Measurements from ENCODE around the gene CLSTN2. TPM values are rescaled to one million over a fixed set of nuclear protein-coding genes. Genes with fewer than 3 reads are reported as not detected.

Gene CLSTN2
- total and polyA plus RNA-seq, 2 of the 8 experiments (the other 6 are each of a cell fraction or from before 2014, with no cell fraction given): 0.39 to 0.52 TPM

DNA sequence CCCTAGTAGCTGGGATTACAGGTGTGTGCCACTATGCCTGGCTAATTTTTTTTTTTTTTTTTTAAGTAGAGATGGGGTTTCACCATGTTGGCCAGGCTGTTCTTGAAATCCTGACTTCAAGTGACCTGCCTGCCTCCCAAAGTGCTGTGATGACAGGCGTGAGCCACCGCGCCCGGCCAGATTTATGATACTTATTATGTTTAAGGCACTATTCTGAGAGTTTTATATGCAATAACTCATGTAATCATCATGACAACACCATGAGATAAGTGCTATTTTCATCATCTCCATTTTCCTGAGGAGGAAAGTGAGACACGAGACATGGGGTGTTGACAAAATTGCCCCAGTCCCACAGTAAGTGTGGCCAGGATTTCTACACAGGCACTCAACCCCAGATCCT is 376.4 kb downstream of the CLSTN2 start:
- DNase-seq (ENCODE audit: low read depth in 1 of 2, low spot score in 2 of 2) (no peak), FAIRE-seq (no peak)
- Histone ChIP-seq H4K8ac (ENCODE audit: extremely low read depth, insufficient read depth, low read length) (no peak overlapping the region), H2AFZ (ENCODE audit: low read length) (no peak overlapping the region), H3K27me3 (replicated peaks in 1 of 4; ENCODE audit: control insufficient read depth in 3 of 4, extremely low read depth in 1 of 4, insufficient read depth in 3 of 4, low read length in 3 of 4) (no peaks in the 10 kb centered on the region), H4K5ac (ENCODE audit: insufficient read length, low read depth, low read length) (no peak overlapping the region), H2BK120ac (replicated peaks; ENCODE audit: low read depth, low read length) (no peak overlapping the region), H3K14ac (ENCODE audit: insufficient read length) (no peak overlapping the region), H2BK12ac (ENCODE audit: low read depth, low read length) (no peak overlapping the region), H3K79me1 (ENCODE audit: low read depth, low read length) (no peaks in the 10 kb centered on the region), H4K91ac (replicated peaks; ENCODE audit: insufficient read length, low read length) (no peak overlapping the region), H3K4ac (replicated peaks; ENCODE audit: insufficient read length, low read depth, low read length) (no peak overlapping the region), H3K79me2 (ENCODE audit: control insufficient read depth in 1 of 2, insufficient read depth in 2 of 2, low read length in 2 of 2) (no peaks in the 10 kb centered on the region), H3K36me3 (ENCODE audit: control insufficient read depth in 2 of 4, insufficient read depth in 4 of 4, low read length in 3 of 4) (no peaks in the 10 kb centered on the region), H2BK15ac (ENCODE audit: low read length) (no peak overlapping the region), H3K23ac (ENCODE audit: insufficient read length) (no peak overlapping the region), H3K4me1 (replicated peaks in 1 of 4; ENCODE audit: control insufficient read depth in 3 of 4, insufficient read depth in 4 of 4, low read length in 3 of 4) (peaks cover 0 to 6% (median 4%) of the 10 kb centered on the region in 4 experiments; a peak in 2 of 7 replicates), H4K20me1 (replicated peaks in 1 of 2; ENCODE audit: control insufficient read depth in 1 of 2, insufficient read depth in 2 of 2, low read length in 2 of 2) (no peaks in the 10 kb centered on the region), H3K4me2 (ENCODE audit: insufficient read depth in 1 of 2, low read depth in 2 of 2, low read length in 2 of 2) (no peak overlapping the region), H3K18ac (ENCODE audit: extremely low read depth, low read length) (no peak overlapping the region), H3K9ac (replicated peaks in 1 of 4; ENCODE audit: extremely low read depth in 1 of 4, low read depth in 3 of 4, low read length in 3 of 4) (no peak overlapping the region), H2BK5ac (ENCODE audit: low read depth, low read length) (no peak overlapping the region), H3K9me3 (ENCODE audit: insufficient read depth in 2 of 2, low read depth in 1 of 2, low read length in 1 of 2) (no peaks in the 10 kb centered on the region), H2AK5ac (ENCODE audit: low read depth, low read length) (no peak overlapping the region), H3K56ac (replicated peaks; ENCODE audit: insufficient read length, low read depth, low read length) (no peak overlapping the region), H3K27ac (ENCODE audit: low read depth, low read length) (no peak overlapping the region), H3K4me3 (ENCODE audit: extremely low read depth in 1 of 4, insufficient read depth in 2 of 4, low read depth in 3 of 4, low read length in 4 of 4) (no peak overlapping the region), H2BK20ac (ENCODE audit: low read length) (no peak overlapping the region), H3K23me2 (ENCODE audit: low read depth, low read length) (no peaks in the 10 kb centered on the region)
- ChIA-PET CTCF (ENCODE audit: partially characterized antibody) (no interaction called here), POLR2A (ENCODE audit: partially characterized antibody) (no interaction called here)
- WGBS, 2 experiments (ENCODE audit: extremely low coverage in 1 of 2, insufficient coverage in 1 of 2, insufficient read length in 1 of 2, insufficient replicate concordance in 2 of 2, low coverage in 1 of 2, low lambda C conversion rate in 2 of 2, missing lambda C conversion rate in 1 of 2): 96% methylated on average over 5 of the region's 5 CpGs; no CpG with 5 or more reads in 1 of the 2 experiments
- no peak for TF ChIP-seq ASH2L (IDR thresholded peaks at IDR 0.05; ENCODE audit: low read length)
- no peak for TF ChIP-seq RNF2 (IDR thresholded peaks at IDR 0.05; ENCODE audit: borderline replicate concordance, low read depth, low read length, missing control alignments, poor library complexity, severe bottlenecking)
- no peak for TF ChIP-seq POLR2AphosphoS5 (IDR thresholded peaks at IDR 0.05; ENCODE audit: low read depth, low read length)
- no peak for TF ChIP-seq SIN3A (conservative IDR thresholded peaks at IDR 0.05 in 1 of 2, IDR thresholded peaks at IDR 0.05 in 1 of 2; ENCODE audit: low read depth in 1 of 2, low read length in 2 of 2)
- TF ChIP-seq MAFK (IDR thresholded peaks at IDR 0.05; ENCODE audit: low read depth, low read length): no peak
- no peak for TF ChIP-seq GABPA (IDR thresholded peaks at IDR 0.05; ENCODE audit: borderline replicate concordance, insufficient read depth, low read length)
- TF ChIP-seq PHF8 (conservative IDR thresholded peaks at IDR 0.05; ENCODE audit: low read depth, low read length): no peak
- no peak for TF ChIP-seq CREB1 (IDR thresholded peaks at IDR 0.05)
- no peak for TF ChIP-seq KDM5A (IDR thresholded peaks at IDR 0.05; ENCODE audit: low read length)
- no peak for TF ChIP-seq YY1 (IDR thresholded peaks at IDR 0.05; ENCODE audit: low read depth, low read length)
- no peak for TF ChIP-seq CBX5 (IDR thresholded peaks at IDR 0.05; ENCODE audit: low read depth, low read length)
- no peak for TF ChIP-seq BACH1 (IDR thresholded peaks at IDR 0.05; ENCODE audit: low read length)
- TF ChIP-seq RAD21 (IDR thresholded peaks at IDR 0.05 in 1 of 2, conservative IDR thresholded peaks at IDR 0.05 in 1 of 2; ENCODE audit: low read depth in 2 of 2, low read length in 2 of 2): no peak
- no peak for TF ChIP-seq SRF (IDR thresholded peaks at IDR 0.05; ENCODE audit: low read depth, low read length)
- no peak for TF ChIP-seq CEBPB (IDR thresholded peaks at IDR 0.05; ENCODE audit: low read depth, low read length)

Data from H1 (cell line).